WTC11 (cell line): ENCODE data around the gene CFAP99. TPM values are rescaled to one million over a fixed set of nuclear protein-coding genes. Genes with fewer than 3 reads are reported as not detected.

Experiments used
- ATAC-seq: fragments of 200-7000 bp; cut with Tn5 transposase; 2 replicates; pipeline ENCODE4 v1.10.0; 2021; ENCODE audit warnings: mild to moderate bottlenecking, moderate library complexity
- CTCF ChIA-PET: fragments of 300-600 bp; sonication (Branson Sonifier 250); formaldehyde crosslinking; loops from one replicate; lab custom pipeline; 2021; ENCODE audit warnings: antibody characterized with exemption; lab: Charles Lee
- POLR2A ChIA-PET: fragments of 350-600 bp; sonication (Branson Sonifier 250); formaldehyde crosslinking; loops from one replicate; lab custom pipeline; 2021; ENCODE audit warnings: antibody characterized with exemption; lab: Charles Lee
- DNase-seq: peaks from one replicate; pipeline ENCODE4 v3.0.0; 2021; ENCODE audit warnings: low spot score
- H3K27ac Mint-ChIP-seq: 2 replicates; pipeline ENCODE4 v1.8.0; 2021; ENCODE audit warnings: mixed read lengths
- H3K27me3 Mint-ChIP-seq: 2 replicates; pipeline ENCODE4 v1.8.0; 2021; ENCODE audit warnings: low read depth, mild to moderate bottlenecking, moderate library complexity, mixed read lengths
- H3K36me3 Mint-ChIP-seq: 2 replicates; pipeline ENCODE4 v1.8.0; 2021; ENCODE audit warnings: mixed read lengths
- H3K4me1 Mint-ChIP-seq: 2 replicates; pipeline ENCODE4 v1.8.0; 2022; ENCODE audit warnings: mixed read lengths
- H3K4me3 Mint-ChIP-seq: 2 replicates; pipeline ENCODE4 v1.8.0; 2021; ENCODE audit warnings: mild to moderate bottlenecking, moderate library complexity, mixed read lengths
- H3K9me3 Mint-ChIP-seq: 2 replicates; pipeline ENCODE4 v1.8.0; 2021; ENCODE audit warnings: mixed read lengths
- AR ChIP-seq: fragments of 250-450 bp; sonication (Bioruptor Pico); IDR thresholded peaks from 2 replicates; pipeline ENCODE4 v1.9.0; 2021; ENCODE audit warnings: mild to moderate bottlenecking
- ATF3 ChIP-seq: sonication (generic); formaldehyde crosslinking; conservative IDR thresholded peaks from 2 replicates; pipeline ENCODE4 v1.8.1; 2022; ENCODE audit warnings: mild to moderate bottlenecking, missing genetic modification reagents
- CREM ChIP-seq: sonication (generic); formaldehyde crosslinking; IDR thresholded peaks from 2 replicates; pipeline ENCODE4 v1.8.1; 2022; ENCODE audit warnings: mild to moderate bottlenecking, missing genetic modification reagents, moderate library complexity
- E2F1 ChIP-seq: sonication (generic); formaldehyde crosslinking; IDR thresholded peaks from 2 replicates; pipeline ENCODE4 v1.8.0; 2022; ENCODE audit warnings: mild to moderate bottlenecking, missing genetic modification reagents
- E2F4 ChIP-seq: sonication (generic); formaldehyde crosslinking; IDR thresholded peaks from 2 replicates; pipeline ENCODE4 v1.8.1; 2022; ENCODE audit warnings: low read depth, mild to moderate bottlenecking, moderate library complexity, missing genetic modification reagents, borderline replicate concordance
- FOXJ3 ChIP-seq: sonication (generic); formaldehyde crosslinking; IDR thresholded peaks from 2 replicates; pipeline ENCODE4 v1.9.0; 2021; ENCODE audit warnings: missing genetic modification reagents, mild to moderate bottlenecking, borderline replicate concordance
- FOXP1 ChIP-seq: sonication (generic); formaldehyde crosslinking; IDR thresholded peaks from 2 replicates; pipeline ENCODE4 v1.8.0; 2022; ENCODE audit warnings: missing genetic modification reagents, mild to moderate bottlenecking, moderate library complexity, borderline replicate concordance
- FOXP4 ChIP-seq: sonication (generic); formaldehyde crosslinking; IDR thresholded peaks from 2 replicates; pipeline ENCODE4 v1.8.0; 2022; ENCODE audit warnings: mild to moderate bottlenecking, missing genetic modification reagents
- KAT7 ChIP-seq: sonication (generic); formaldehyde crosslinking; IDR thresholded peaks from 2 replicates; pipeline ENCODE4 v1.8.1; 2023; ENCODE audit warnings: missing genetic modification reagents, mild to moderate bottlenecking, borderline replicate concordance
- MAX ChIP-seq: sonication (generic); formaldehyde crosslinking; IDR thresholded peaks from 2 replicates; pipeline ENCODE4 v1.8.0; 2022; ENCODE audit warnings: mild to moderate bottlenecking, missing genetic modification reagents
- RELA ChIP-seq: sonication (generic); formaldehyde crosslinking; IDR thresholded peaks from 2 replicates; pipeline ENCODE4 v1.8.1; 2022; ENCODE audit warnings: missing genetic modification reagents, mild to moderate bottlenecking, borderline replicate concordance
- TEAD1 ChIP-seq: sonication (generic); formaldehyde crosslinking; IDR thresholded peaks from 2 replicates; pipeline ENCODE4 v1.8.0; 2022; ENCODE audit warnings: mild to moderate bottlenecking, missing genetic modification reagents
- ZNF121 ChIP-seq: sonication (generic); formaldehyde crosslinking; IDR thresholded peaks from 2 replicates; pipeline ENCODE4 v1.8.0; 2023; ENCODE audit warnings: missing genetic modification reagents
- ZSCAN18 ChIP-seq: fragments of 250-450 bp; sonication (Bioruptor Pico); IDR thresholded peaks from 2 replicates; pipeline ENCODE4 v2.1.2; 2022; ENCODE audit warnings: mild to moderate bottlenecking, moderate library complexity
- total RNA-seq: library from RNA; stranded (reverse); gene quantifications from 3 replicates; pipeline ENCODE4 v1.2.3, GENCODE V29; 2021

Gene CFAP99
- total RNA-seq, 1 experiment from 2014 or later = not detected

- peaks cover 62% of the 10 kb centered on the region for H3K4me1 Mint-ChIP-seq
- no peak for ATAC-seq
- ChIA-PET POLR2A (interaction anchor here (1.2 to 1.6 kb wide), 2 partner anchors 9 to 53 kb away, joined by 4 read pairs; no protein-coding TSS in a partner anchor), CTCF (interaction anchor here (1.7 kb wide), 4 partner anchors 13 to 195 kb away, joined by 4 to 16 read pairs (median 6); no protein-coding TSS in a partner anchor)
- no peak overlapping the region for H3K27ac Mint-ChIP-seq
- H3K27me3 Mint-ChIP-seq = peaks cover 57% of the 10 kb centered on the region
- no peak for DNase-seq
- TF ChIP-seq ZNF121 (CRISPR knock-in tag) = peak; percentile 87
- no peak for TF ChIP-seq RELA (CRISPR knock-in tag)
- H3K9me3 Mint-ChIP-seq = no peaks in the 10 kb centered on the region
- H3K36me3 Mint-ChIP-seq = no peaks in the 10 kb centered on the region
- H3K4me3 Mint-ChIP-seq = no peak overlapping the region
Observed at GRCh38 chr4:2415213-2415612, 3.5 kb upstream of the CFAP99 start.

- peaks cover 58% of the 10 kb centered on the region for H3K4me1 Mint-ChIP-seq
- ChIA-PET CTCF (interaction anchor here (0.7 to 1.7 kb wide), 5 partner anchors 14 to 196 kb away, joined by 3 to 16 read pairs (median 6); no protein-coding TSS in a partner anchor), POLR2A (interaction anchor here (1.1 to 1.6 kb wide), 4 partner anchors 10 to 52 kb away, joined by 4 to 5 read pairs (median 4); no protein-coding TSS in a partner anchor)
- H3K27me3 Mint-ChIP-seq = peaks cover 65% of the 10 kb centered on the region
- no peak for DNase-seq
- TF ChIP-seq ATF3 (CRISPR knock-in tag) = no peak
- TF ChIP-seq E2F4 (CRISPR knock-in tag) = no peak
- no peak for TF ChIP-seq CREM (CRISPR knock-in tag)
- TF ChIP-seq FOXJ3 (CRISPR knock-in tag) = no peak
- TF ChIP-seq ZNF121 (CRISPR knock-in tag) = no peak
- no peak for TF ChIP-seq AR (CRISPR knock-in tag)
- no peaks in the 10 kb centered on the region for H3K9me3 Mint-ChIP-seq
- H3K27ac Mint-ChIP-seq = no peak overlapping the region
- no peak for ATAC-seq
- H3K4me3 Mint-ChIP-seq = peak overlapping the region; percentile 63
- H3K36me3 Mint-ChIP-seq = no peaks in the 10 kb centered on the region
Observed at GRCh38 chr4:2415881-2416563, 2.7 kb upstream of the CFAP99 start.

- H3K4me1 Mint-ChIP-seq = peaks cover 52% of the 10 kb centered on the region
- peak; percentile 21 for ATAC-seq
- DNase-seq = peak; percentile 73
- CTCF ChIA-PET = interaction anchor here (0.7 to 1.7 kb wide), 5 partner anchors 15 to 197 kb away, joined by 3 to 16 read pairs (median 6); no protein-coding TSS in a partner anchor
- H3K27me3 Mint-ChIP-seq = peaks cover 72% of the 10 kb centered on the region
- H3K4me3 Mint-ChIP-seq = peak overlapping the region; percentile 63
- no peak overlapping the region for H3K27ac Mint-ChIP-seq
- H3K9me3 Mint-ChIP-seq = no peaks in the 10 kb centered on the region
- no peaks in the 10 kb centered on the region for H3K36me3 Mint-ChIP-seq
- POLR2A ChIA-PET = interaction anchor here (1.1 to 1.2 kb wide), 3 partner anchors 14 to 51 kb away, joined by 4 to 5 read pairs (median 5); no protein-coding TSS in a partner anchor
- TF ChIP-seq ZSCAN18 (CRISPR knock-in tag) (no peak), E2F1 (CRISPR knock-in tag) (no peak), FOXP1 (CRISPR knock-in tag) (0 out of 2 replicates have a peak, but pooled peaks have one; percentile 6), MAX (peak; percentile 87), FOXP4 (0 out of 2 replicates have a peak, but pooled peaks have one; percentile 57), TEAD1 (CRISPR knock-in tag) (peak; percentile 40; the same call in 1 of the 2 replicates), KAT7 (CRISPR knock-in tag) (0 out of 2 replicates have a peak, but pooled peaks have one; percentile 18)
- TF ChIP-seq, all 79 proteins: peak for 5
Observed at GRCh38 chr4:2416564-2417225, 2.1 kb upstream of the CFAP99 start.
